ENCODE data around the gene ARHGAP26. TPM values are rescaled to one million over a fixed set of nuclear protein-coding genes. Genes with fewer than 3 reads are reported as not detected.

The ARHGAP26 gene
- total RNA-seq, 1 experiment from 2014 or later = 34.5 TPM

- RAD21 ChIA-PET (ENCODE audit: low non-redundant PET in 1 of 2, low total read pairs in 2 of 2, uncharacterized antibody in 2 of 2, unreplicated experiment in 2 of 2) = no interaction called here
- no TSS peak for BruUV-seq (replicated peaks)
Measured at GRCh38 chr5:143014017-143014651, 244.0 kb downstream of the ARHGAP26 start.

More at GRCh38 chr5:143014017-143014651, 244.0 kb downstream of the ARHGAP26 start:
- no peaks in the 10 kb centered on the region for H3K9me3 ChIP-seq (ENCODE audit: control insufficient read depth in 1 of 2, insufficient read depth in 1 of 2, low read depth in 1 of 2, low read length in 2 of 2)
- H3K9ac ChIP-seq (ENCODE audit: low read length) = no peak overlapping the region
- peaks cover 0 to 3% of the 10 kb centered on the region in 2 experiments; a peak in 1 of 4 replicates for H3K4me1 ChIP-seq (ENCODE audit: control insufficient read depth in 1 of 2, insufficient read depth in 2 of 2, low read length in 2 of 2)
- ATAC-seq = peak; percentile 66
- TF ChIP-seq CTCF (IDR thresholded peaks at IDR 0.05 in 2 of 3, conservative IDR thresholded peaks at IDR 0.05 in 1 of 3; ENCODE audit: borderline replicate concordance in 1 of 3, insufficient read depth in 1 of 3, low read depth in 2 of 3, low read length in 2 of 3) (peak; percentile 36 to 78 (median 64); a peak in 5 of 6 replicates), RAD21 (IDR thresholded peaks at IDR 0.05; ENCODE audit: low read depth) (peak; percentile 71), SP1 (IDR thresholded peaks at IDR 0.05; ENCODE audit: low read depth) (no peak)
- intact Hi-C loops (cut with micrococcal nuclease) = loop anchor here (10.0 kb wide), 3 partner anchors 401 to 1131 kb away; no protein-coding TSS in a partner anchor
- no peaks in the 10 kb centered on the region for H3K36me3 ChIP-seq (ENCODE audit: control insufficient read depth in 1 of 2, insufficient read depth in 2 of 2, low read length in 2 of 2)
- H3K27ac ChIP-seq (ENCODE audit: low read depth, low read length) = no peak overlapping the region
- ChIA-PET POLR2A (no interaction called here), CTCF (interaction anchor here (0.9 kb wide), 1 partner anchor 11 kb away, joined by 3 read pairs; no protein-coding TSS in a partner anchor)
- H2AFZ ChIP-seq (ENCODE audit: low read depth, low read length, poor library complexity, severe bottlenecking) = no peak overlapping the region
- H3K79me2 ChIP-seq (ENCODE audit: insufficient read depth, low read length) = no peaks in the 10 kb centered on the region
- H3K4me3 ChIP-seq (replicated peaks in 1 of 2; ENCODE audit: low read depth in 1 of 2, low read length in 2 of 2) = no peak overlapping the region
- no peak for DNase-seq (ENCODE audit: low read depth, low spot score)
- no peaks in the 10 kb centered on the region for H3K9me2 ChIP-seq (ENCODE audit: insufficient read depth)
- H4K20me1 ChIP-seq (ENCODE audit: insufficient read depth) = no peaks in the 10 kb centered on the region
- no peak overlapping the region for H3K4me2 ChIP-seq (ENCODE audit: low read length)
- H3K27me3 ChIP-seq (ENCODE audit: insufficient read depth, low read length) = no peaks in the 10 kb centered on the region
